ENCODE results near the gene MLH3. TPM values are rescaled to one million over a fixed set of nuclear protein-coding genes. Genes with fewer than 3 reads are reported as not detected.
"Not testable (repeated sequence)": the region's sequence is repeated elsewhere in the genome, so short reads cannot be mapped to it uniquely, and the experiment has no call there.

Gene MLH3
- total RNA-seq, 1 experiment from 2014 or later, result 48.7 TPM

- H2AFZ ChIP-seq, result peak within 1 kb of the TSS; percentile 83
- POLR2A ChIA-PET (ENCODE audit: unreplicated experiment), result interaction anchor here (0.5 to 0.9 kb wide), 15 partner anchors 25 to 724 kb away, joined by 3 to 27 read pairs (median 4); partner anchors contain the start of genes NPC2 and PGF
- intact Hi-C loops (cut with micrococcal nuclease; ENCODE audit: unreplicated experiment), result loop anchor here (1.0 to 2.0 kb wide), 4 partner anchors 18 to 128 kb away; partner anchors contain the start of genes EIF2B2 and MLH3
Observed at GRCh38 chr14:75069121-75069810, 18.0 kb upstream of the MLH3 start, which contains the start of gene ZC2HC1C. TSS of gene ZC2HC1C (plus strand) at chr14:75069641. CDS start at chr14:75070574, 933 bp downstream.

DNA sequence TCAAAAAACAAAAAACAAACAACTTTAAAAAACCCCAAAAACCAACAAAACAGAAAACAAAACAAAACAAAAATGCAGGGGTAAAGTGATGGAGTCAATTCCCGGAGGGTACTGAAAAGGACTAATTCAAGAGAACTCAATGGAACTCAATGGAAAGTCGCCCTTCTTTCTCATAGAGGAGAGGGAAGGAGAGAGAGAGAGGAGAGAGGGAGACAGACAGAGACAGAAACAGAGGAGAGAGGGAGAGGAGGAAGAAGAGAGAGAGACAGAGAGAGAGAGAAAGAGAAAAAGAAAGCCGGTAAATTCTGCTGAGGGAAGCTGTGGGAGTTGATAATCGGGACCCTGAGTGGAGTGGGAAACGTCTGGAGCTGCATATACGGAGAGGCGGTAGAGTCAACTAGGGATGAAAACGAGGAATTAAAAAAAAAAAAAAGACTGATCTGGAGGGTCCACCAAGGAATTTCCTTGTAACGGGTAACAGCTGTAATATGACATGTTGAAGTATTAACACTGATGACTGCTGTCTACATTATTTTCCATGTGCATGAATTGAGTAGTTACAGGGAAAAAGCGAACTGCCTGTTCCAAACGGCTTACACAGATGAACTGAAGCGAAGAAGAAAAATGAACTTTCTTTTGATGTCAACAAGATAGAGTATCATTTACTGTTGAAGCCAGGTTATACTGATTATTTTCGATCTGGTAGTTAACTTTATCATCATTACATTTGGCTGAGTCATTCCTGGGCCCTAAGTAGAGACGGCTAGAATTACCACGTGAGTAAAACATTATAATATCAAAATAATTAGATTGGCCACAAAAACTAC is 17.2 kb upstream of the MLH3 start:
- H3K4me3 ChIP-seq, result peak overlapping the region; percentile 71
- H3K79me2 ChIP-seq (ENCODE audit: low read depth), result peaks cover 24% of the 10 kb centered on the region
- peak overlapping the region; percentile 83 for H2AFZ ChIP-seq
- peaks cover 50% of the 10 kb centered on the region for H3F3A ChIP-seq (ENCODE audit: insufficient read depth, low read depth)
- H3K9me3 ChIP-seq (ENCODE audit: insufficient read depth, low read depth), result no peaks in the 10 kb centered on the region
- TF ChIP-seq CTCF (conservative IDR thresholded peaks at IDR 0.05) (no peak), EZH2 (IDR thresholded peaks at IDR 0.05; ENCODE audit: low read depth) (no peak)
- CTCF ChIA-PET, result interaction anchor here (0.5 to 2.1 kb wide), 5 partner anchors 87 to 207 kb away, joined by 3 to 6 read pairs (median 4); no protein-coding TSS in a partner anchor
- BruUV-seq (replicated peaks), result TSS peak; percentile 61
- H3K27me3 ChIP-seq (ENCODE audit: insufficient read depth, low read depth), result no peaks in the 10 kb centered on the region
- POLR2A ChIA-PET (ENCODE audit: unreplicated experiment), result interaction anchor here (0.5 to 0.8 kb wide), 11 partner anchors 20 to 723 kb away, joined by 3 to 27 read pairs (median 5); partner anchors contain the start of genes JDP2, NPC2 and PGF
- H4K20me1 ChIP-seq (ENCODE audit: insufficient read depth), result no peaks in the 10 kb centered on the region
- H3K36me3 ChIP-seq (ENCODE audit: low read depth), result no peaks in the 10 kb centered on the region
- H3K4me1 ChIP-seq (replicated peaks; ENCODE audit: insufficient read depth), result peaks cover 33% of the 10 kb centered on the region
- H3K9me2 ChIP-seq (ENCODE audit: insufficient read depth), result no peaks in the 10 kb centered on the region
- peak overlapping the region; percentile 94 for H3K4me2 ChIP-seq
- DNase-seq, result no peak
- intact Hi-C loops (cut with micrococcal nuclease; ENCODE audit: unreplicated experiment), result loop anchor here (1.0 to 2.0 kb wide), 4 partner anchors 18 to 128 kb away; partner anchors contain the start of genes EIF2B2 and MLH3
- H3K27ac ChIP-seq, result peak overlapping the region; percentile 79

More at GRCh38 chr14:75069121-75069810, 18.0 kb upstream of the MLH3 start, which contains the start of gene ZC2HC1C:
- Histone ChIP-seq H3K9me3 (ENCODE audit: insufficient read depth, low read depth) (no peaks in the 10 kb centered on the region), H3F3A (ENCODE audit: insufficient read depth, low read depth) (peaks cover 47% of the 10 kb centered on the region), H3K27ac (peak within 1 kb of the TSS; percentile 79), H3K4me2 (peak within 1 kb of the TSS; percentile 94), H4K20me1 (ENCODE audit: insufficient read depth) (no peaks in the 10 kb centered on the region), H3K4me3 (peak within 1 kb of the TSS; percentile 71), H3K36me3 (ENCODE audit: low read depth) (no peaks in the 10 kb centered on the region), H3K27me3 (ENCODE audit: insufficient read depth, low read depth) (no peaks in the 10 kb centered on the region), H3K4me1 (replicated peaks; ENCODE audit: insufficient read depth) (peaks cover 31% of the 10 kb centered on the region), H3K9me2 (ENCODE audit: insufficient read depth) (no peaks in the 10 kb centered on the region), H3K79me2 (ENCODE audit: low read depth) (peaks cover 24% of the 10 kb centered on the region)
- TF ChIP-seq CTCF (conservative IDR thresholded peaks at IDR 0.05) (no peak), EZH2 (IDR thresholded peaks at IDR 0.05; ENCODE audit: low read depth) (no peak)
- CTCF ChIA-PET, result interaction anchor here (0.7 to 2.1 kb wide), 5 partner anchors 48 to 208 kb away, joined by 3 to 6 read pairs (median 4); partner anchors contain the start of gene RPS6KL1
- no TSS peak for BruUV-seq (replicated peaks)
- peak; percentile 94 to 100 for DNase-seq

DNA sequence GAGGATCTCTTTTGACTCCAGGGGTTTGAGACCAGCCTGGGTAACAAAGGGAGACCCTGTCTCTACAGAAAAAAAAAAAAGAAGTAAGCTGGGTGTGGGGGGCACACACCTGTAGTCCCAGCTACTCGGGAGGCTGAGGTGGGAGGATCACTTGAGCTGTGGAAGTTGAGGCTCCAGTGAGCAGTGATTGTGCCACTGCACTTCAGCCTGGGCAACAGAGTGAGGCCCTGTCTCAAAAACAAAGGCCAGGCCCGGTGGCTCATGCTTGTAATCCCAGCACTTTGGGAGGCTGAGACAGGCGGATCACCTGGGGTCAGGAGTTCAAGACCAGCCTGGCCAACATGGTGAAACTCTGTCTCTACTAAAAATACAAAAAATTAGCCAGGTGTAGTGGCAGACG is 16.5 kb upstream of the MLH3 start:
- H3K9me3 ChIP-seq (ENCODE audit: insufficient read depth, low read depth); BruUV-seq (replicated peaks); H3K36me3 ChIP-seq (ENCODE audit: low read depth); H3K27me3 ChIP-seq (ENCODE audit: insufficient read depth, low read depth); H3K9me2 ChIP-seq (ENCODE audit: insufficient read depth); H4K20me1 ChIP-seq (ENCODE audit: insufficient read depth); DNase-seq: not testable (repeated sequence)
- intact Hi-C loops (cut with micrococcal nuclease; ENCODE audit: unreplicated experiment), result loop anchor here (2.0 kb wide), 2 partner anchors 17 to 127 kb away; partner anchors contain the start of gene MLH3
- H3K4me3 ChIP-seq, result peak overlapping the region; percentile 71
- peaks cover 30% of the 10 kb centered on the region for H3K79me2 ChIP-seq (ENCODE audit: low read depth)
- ChIA-PET POLR2A (ENCODE audit: unreplicated experiment) (interaction anchor here (0.5 to 0.7 kb wide), 6 partner anchors 19 to 574 kb away, joined by 3 to 17 read pairs (median 6); partner anchors contain the start of genes ISCA2, JDP2 and NPC2), CTCF (interaction anchor here (0.6 to 1.1 kb wide), 2 partner anchors 122 to 915 kb away, joined by 3 to 12 read pairs; no protein-coding TSS in a partner anchor)
- H3K27ac ChIP-seq, result peak overlapping the region; percentile 79
- H3K4me2 ChIP-seq, result peak overlapping the region; percentile 94
- peaks cover 52% of the 10 kb centered on the region for H3F3A ChIP-seq (ENCODE audit: insufficient read depth, low read depth)
- H2AFZ ChIP-seq, result peak overlapping the region; percentile 83; the same call in 1 of the 2 replicates
- peaks cover 38% of the 10 kb centered on the region for H3K4me1 ChIP-seq (replicated peaks; ENCODE audit: insufficient read depth)

All from PC-9 (cell line).